Astrocyte (in vitro differentiated cells and primary cell): ENCODE results near the gene SLX4. TPM values are rescaled to one million over a fixed set of nuclear protein-coding genes. Genes with fewer than 3 reads are reported as not detected.

Source experiments
- DNase-seq: peaks from one replicate; pipeline ENCODE4 v3.0.0-alpha.2; 2010; ENCODE audit warnings: low read depth
- FAIRE-seq: peaks from 2 replicates; lab custom pipeline; 2011; peaks lifted over from hg19 to GRCh38; lab: Jason Lieb, UNC
- H2AFZ ChIP-seq: 2 replicates; pipeline ENCODE4 v1.6.0; 2012; ENCODE audit warnings: low read depth, low read length, inconsistent platforms
- H3K27ac ChIP-seq: 2 replicates; pipeline ENCODE4 v1.5.1; 2011; ENCODE audit warnings: low read depth, low read length, inconsistent platforms
- H3K27me3 ChIP-seq: 2 replicates; pipeline ENCODE4 v1.6.0; 2011; ENCODE audit warnings: low read length, inconsistent platforms; ENCODE audit not compliant: insufficient read depth
- H3K36me3 ChIP-seq: 2 replicates; pipeline ENCODE4 v1.5.1; 2011; ENCODE audit warnings: low read length, inconsistent platforms; ENCODE audit not compliant: insufficient read depth
- H3K4me1 ChIP-seq: 2 replicates; pipeline ENCODE4 v1.5.1; 2011; ENCODE audit warnings: low read length, inconsistent platforms; ENCODE audit not compliant: insufficient read depth
- H3K4me2 ChIP-seq: 2 replicates; pipeline ENCODE4 v1.6.0; 2012; ENCODE audit warnings: low read length, inconsistent platforms
- H3K4me3 ChIP-seq: 2 replicates; pipeline ENCODE4 v1.5.1; 2011; ENCODE audit warnings: low read depth, mild to moderate bottlenecking, low read length, inconsistent platforms; ENCODE audit not compliant: insufficient read depth
- H3K79me2 ChIP-seq: 2 replicates; pipeline ENCODE4 v1.6.0; 2012; ENCODE audit warnings: mild to moderate bottlenecking, low read length, inconsistent platforms; ENCODE audit not compliant: insufficient read depth
- H3K9ac ChIP-seq: 2 replicates; pipeline ENCODE4 v1.6.0; 2012; ENCODE audit warnings: mild to moderate bottlenecking, low read length, inconsistent platforms
- H3K9me3 ChIP-seq: 2 replicates; pipeline ENCODE4 v1.5.1; 2012; ENCODE audit warnings: low read depth, mild to moderate bottlenecking, low read length, inconsistent platforms; ENCODE audit not compliant: insufficient read depth
- H4K20me1 ChIP-seq: 2 replicates; pipeline ENCODE4 v1.6.0; 2012; ENCODE audit warnings: low read length, inconsistent platforms; ENCODE audit not compliant: insufficient read depth
- H3K27ac Mint-ChIP-seq: one replicate; pipeline ENCODE4 v1.8.0; 2021; ENCODE audit warnings: mild to moderate bottlenecking, mixed read lengths; ENCODE audit not compliant: unreplicated experiment
- H3K27me3 Mint-ChIP-seq: one replicate; pipeline ENCODE4 v1.8.0; 2021; ENCODE audit warnings: low read depth, mixed read lengths; ENCODE audit not compliant: unreplicated experiment
- H3K36me3 Mint-ChIP-seq: one replicate; pipeline ENCODE4 v1.8.0; 2021; ENCODE audit warnings: low read depth, mixed read lengths; ENCODE audit not compliant: unreplicated experiment
- H3K4me1 Mint-ChIP-seq: one replicate; pipeline ENCODE4 v1.8.0; 2021; ENCODE audit warnings: low read depth, mixed read lengths; ENCODE audit not compliant: unreplicated experiment
- H3K4me3 Mint-ChIP-seq: one replicate; pipeline ENCODE4 v1.8.0; 2021; ENCODE audit warnings: mild to moderate bottlenecking, moderate library complexity, mixed read lengths; ENCODE audit not compliant: unreplicated experiment
- H3K9me3 Mint-ChIP-seq: one replicate; pipeline ENCODE4 v1.8.0; 2021; ENCODE audit warnings: mild to moderate bottlenecking, mixed read lengths; ENCODE audit not compliant: unreplicated experiment
- CTCF ChIP-seq: IDR thresholded peaks from 2 replicates; pipeline ENCODE4 v1.5.1; 2011; ENCODE audit warnings: low read depth, mild to moderate bottlenecking, inconsistent platforms, low read length, moderate library complexity; ENCODE audit not compliant: insufficient read depth
- EZH2 ChIP-seq: IDR thresholded peaks from 2 replicates; pipeline ENCODE4 v1.6.1; 2012; ENCODE audit warnings: mild to moderate bottlenecking, low read length, inconsistent platforms; ENCODE audit not compliant: insufficient read depth
- total RNA-seq: library from RNA; stranded (reverse); gene quantifications from 2 replicates; pipeline ENCODE4 v1.2.1, GENCODE V29; 2021

Gene SLX4
- total RNA-seq, 1 donor from 2014 or later = 7.8 TPM

GRCh38 chr16:3602320-3602653, 9.1 kb downstream of the SLX4 start:
- Mint-ChIP-seq H3K36me3 (peaks cover 45% of the 10 kb centered on the region), H3K9me3 (peaks cover 21% of the 10 kb centered on the region), H3K27me3 (no peaks in the 10 kb centered on the region), H3K27ac (no peak overlapping the region), H3K4me3 (no peak overlapping the region), H3K4me1 (no peaks in the 10 kb centered on the region)
- no peak for TF ChIP-seq CTCF
- Histone ChIP-seq H3K9ac (no peak overlapping the region), H3K4me2 (no peak overlapping the region), H4K20me1 (no peaks in the 10 kb centered on the region), H3K9me3 (peaks cover 7% of the 10 kb centered on the region), H3K27me3 (no peaks in the 10 kb centered on the region), H2AFZ (no peak overlapping the region), H3K79me2 (no peaks in the 10 kb centered on the region), H3K4me3 (no peak overlapping the region), H3K36me3 (peaks cover 12% of the 10 kb centered on the region), H3K4me1 (no peaks in the 10 kb centered on the region), H3K27ac (no peak overlapping the region)
- DNase-seq (no peak), FAIRE-seq (no peak)

DNA sequence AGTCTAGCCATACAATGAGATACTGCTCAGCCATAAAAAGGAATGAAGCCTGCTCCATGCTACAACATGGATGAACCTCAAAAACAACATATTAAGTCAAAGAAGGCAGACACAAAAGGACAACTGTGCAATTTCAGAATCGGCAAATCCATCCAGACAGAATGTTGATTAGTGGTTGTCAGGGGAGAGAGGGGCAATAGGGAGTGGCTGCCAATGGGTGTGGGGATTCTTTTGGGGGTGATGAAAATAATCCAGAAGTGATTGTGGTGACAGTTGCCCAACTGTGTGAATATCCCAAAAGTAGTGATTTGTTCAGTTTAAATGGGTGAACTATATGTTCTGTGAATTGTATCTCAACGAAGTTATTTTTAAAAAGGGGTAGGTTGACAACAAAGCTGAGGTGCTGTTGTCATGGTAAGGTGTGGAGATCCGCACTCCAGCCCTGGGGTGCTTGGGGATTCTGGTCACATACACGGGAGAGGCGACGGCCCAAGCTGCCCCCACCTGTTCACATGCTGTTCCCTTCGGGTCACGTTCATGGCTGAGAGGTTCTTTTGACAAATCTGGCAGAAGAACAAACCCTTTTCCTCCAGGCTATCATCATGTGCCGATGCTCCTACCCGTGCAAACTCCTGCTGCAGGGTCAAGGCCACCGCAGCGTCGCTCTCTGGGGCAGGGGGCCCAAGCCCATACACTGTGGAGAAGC, 9.6 kb downstream of the SLX4 start:
- Histone ChIP-seq H3K79me2 (no peaks in the 10 kb centered on the region), H2AFZ (no peak overlapping the region), H3K27me3 (no peaks in the 10 kb centered on the region), H3K4me3 (no peak overlapping the region), H3K4me1 (no peaks in the 10 kb centered on the region), H3K36me3 (peaks cover 12% of the 10 kb centered on the region), H4K20me1 (no peaks in the 10 kb centered on the region), H3K9me3 (peaks cover 7% of the 10 kb centered on the region), H3K9ac (no peak overlapping the region), H3K27ac (no peak overlapping the region), H3K4me2 (no peak overlapping the region)
- no peaks in the 10 kb centered on the region for H3K27me3 Mint-ChIP-seq
- TF ChIP-seq CTCF = no peak
- no peak for TF ChIP-seq EZH2
- H3K27ac Mint-ChIP-seq = no peak overlapping the region
- H3K9me3 Mint-ChIP-seq = peaks cover 21% of the 10 kb centered on the region
- no peaks in the 10 kb centered on the region for H3K4me1 Mint-ChIP-seq
- FAIRE-seq = no peak
- peaks cover 45% of the 10 kb centered on the region for H3K36me3 Mint-ChIP-seq
- no peak for DNase-seq
- H3K4me3 Mint-ChIP-seq = no peak overlapping the region

DNA sequence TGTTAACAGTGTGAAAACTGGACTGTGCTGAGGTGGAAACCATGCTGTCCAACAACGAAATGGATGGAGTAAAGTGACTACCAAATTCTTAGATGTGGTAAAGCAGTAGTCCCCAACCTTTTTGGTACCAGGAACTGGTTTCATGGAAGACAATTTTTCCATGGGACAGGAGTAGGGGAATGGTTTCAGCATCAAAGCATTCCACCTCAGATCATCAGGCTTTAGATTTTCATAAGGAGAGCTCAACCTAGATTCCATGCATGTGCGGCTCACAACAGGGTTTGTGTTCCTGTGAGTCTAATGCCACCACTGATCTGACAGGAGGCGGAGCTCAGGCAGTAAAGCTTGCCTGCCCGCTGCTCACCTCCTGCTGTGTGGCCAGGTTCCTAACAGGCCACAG, 11.5 kb downstream of the SLX4 start:
- Histone ChIP-seq H3K9ac (no peak overlapping the region), H3K36me3 (peaks cover 12% of the 10 kb centered on the region), H2AFZ (no peak overlapping the region), H3K27me3 (no peaks in the 10 kb centered on the region), H3K27ac (no peak overlapping the region), H3K4me2 (no peak overlapping the region), H3K79me2 (no peaks in the 10 kb centered on the region), H3K4me3 (no peak overlapping the region), H3K9me3 (peaks cover 7% of the 10 kb centered on the region), H4K20me1 (no peaks in the 10 kb centered on the region), H3K4me1 (no peaks in the 10 kb centered on the region)
- no peaks in the 10 kb centered on the region for H3K27me3 Mint-ChIP-seq
- H3K27ac Mint-ChIP-seq = no peak overlapping the region
- no peak for FAIRE-seq
- peaks cover 21% of the 10 kb centered on the region for H3K9me3 Mint-ChIP-seq
- no peak overlapping the region for H3K4me3 Mint-ChIP-seq
- H3K36me3 Mint-ChIP-seq = peaks cover 38% of the 10 kb centered on the region
- no peak for DNase-seq
- TF ChIP-seq CTCF = no peak
- no peak for TF ChIP-seq EZH2
- H3K4me1 Mint-ChIP-seq = no peaks in the 10 kb centered on the region
